C4-2B (cell line): ENCODE results near the gene PTPRN2.

ENCODE experiments used
- H3K27ac ChIP-seq: fragments of 450-650 bp; 2 replicates; pipeline ENCODE4 v1.5.1; 2017
- CTCF ChIP-seq: fragments of 450-650 bp; conservative IDR thresholded peaks from 2 replicates; pipeline ENCODE4 v1.5.1; 2017; ENCODE audit warnings: mild to moderate bottlenecking
- ZFX ChIP-seq: fragments of 450-650 bp; IDR thresholded peaks from 2 replicates; pipeline ENCODE4 v1.6.1; 2017

Gene PTPRN2

GRCh38 chr7:158015403-158016179 lies 572.0 kb downstream of the PTPRN2 start:
- TF ChIP-seq CTCF (no peak), ZFX (no peak)
- H3K27ac ChIP-seq, result no peak overlapping the region

GRCh38 chr7:158014976-158015375 lies 572.6 kb downstream of the PTPRN2 start:
- TF ChIP-seq CTCF (no peak), ZFX (no peak)
- no peak overlapping the region for H3K27ac ChIP-seq

GRCh38 chr7:158013085-158013668 lies 574.4 kb downstream of the PTPRN2 start:
- TF ChIP-seq ZFX (no peak), CTCF (no peak)
- H3K27ac ChIP-seq, result no peak overlapping the region

GRCh38 chr7:158011941-158012340 lies 575.7 kb downstream of the PTPRN2 start:
- TF ChIP-seq CTCF (no peak), ZFX (no peak)
- H3K27ac ChIP-seq, result no peak overlapping the region

GRCh38 chr7:158010961-158011693 lies 576.5 kb downstream of the PTPRN2 start:
- H3K27ac ChIP-seq, result no peak overlapping the region
- TF ChIP-seq CTCF (no peak), ZFX (no peak)

GRCh38 chr7:158009886-158010285 lies 577.7 kb downstream of the PTPRN2 start:
- H3K27ac ChIP-seq, result no peak overlapping the region
- TF ChIP-seq ZFX (no peak), CTCF (no peak)

GRCh38 chr7:158008267-158008666 lies 579.4 kb downstream of the PTPRN2 start:
- no peak overlapping the region for H3K27ac ChIP-seq
- TF ChIP-seq ZFX (no peak), CTCF (no peak)
